Smooth muscle cell (in vitro differentiated cells): ENCODE data around the gene ADGRV1. TPM values are rescaled to one million over a fixed set of nuclear protein-coding genes. Genes with fewer than 3 reads are reported as not detected.

Experiments
- DNase-seq: peaks from one replicate; lab custom pipeline; 2025; ENCODE audit not compliant: unreplicated experiment; lab: John Stamatoyannopoulos, UW
- H2AFZ ChIP-seq: fragments of 200-600 bp; sonication (generic); 2 replicates; pipeline ENCODE4 v1.6.0; 2016; ENCODE audit warnings: antibody characterized with exemption, low read depth, mild to moderate bottlenecking
- H3F3A ChIP-seq: fragments of 200-600 bp; sonication (generic); 2 replicates; pipeline ENCODE4 v1.6.0; 2017; ENCODE audit warnings: antibody characterized with exemption, low read depth
- H3K27ac ChIP-seq: fragments of 200-600 bp; sonication (generic); 2 replicates; pipeline ENCODE4 v1.5.1; 2016; ENCODE audit warnings: low read depth, mild to moderate bottlenecking
- H3K27me3 ChIP-seq: fragments of 200-600 bp; sonication (generic); 2 replicates; pipeline ENCODE4 v1.6.1; 2016; ENCODE audit warnings: low read depth, mild to moderate bottlenecking
- H3K36me3 ChIP-seq: fragments of 200-600 bp; sonication (generic); 2 replicates; pipeline ENCODE4 v1.5.1; 2016; ENCODE audit warnings: low read depth
- H3K4me1 ChIP-seq: fragments of 200-600 bp; sonication (generic); 2 replicates; pipeline ENCODE4 v1.5.1; 2016; ENCODE audit warnings: low read depth
- H3K4me2 ChIP-seq: fragments of 200-600 bp; sonication (generic); 2 replicates; pipeline ENCODE4 v1.6.0; 2016; ENCODE audit warnings: mild to moderate bottlenecking
- H3K4me3 ChIP-seq: fragments of 200-600 bp; sonication (generic); 2 replicates; pipeline ENCODE4 v1.5.1; 2016; ENCODE audit warnings: mild to moderate bottlenecking
- H3K79me2 ChIP-seq: fragments of 200-600 bp; sonication (generic); 2 replicates; pipeline ENCODE4 v1.6.0; 2016; ENCODE audit warnings: low read depth, mild to moderate bottlenecking
- H3K9ac ChIP-seq: fragments of 200-600 bp; sonication (generic); 2 replicates; pipeline ENCODE4 v1.6.0; 2016; ENCODE audit warnings: low read depth
- H3K9me3 ChIP-seq: fragments of 200-600 bp; sonication (generic); replicated peaks from 2 replicates; pipeline ENCODE4 v1.5.1; 2016; ENCODE audit warnings: low read depth
- H4K20me1 ChIP-seq: fragments of 200-600 bp; sonication (generic); 2 replicates; pipeline ENCODE4 v1.6.0; 2016; ENCODE audit warnings: low read depth
- CTCF ChIP-seq: fragments of 200-600 bp; sonication (generic); IDR thresholded peaks from 2 replicates; pipeline ENCODE4 v1.5.1; 2017; ENCODE audit warnings: borderline replicate concordance, mild to moderate bottlenecking, antibody characterized with exemption; ENCODE audit not compliant: insufficient read depth, poor library complexity, severe bottlenecking
- WGBS: methylation state at CpG from one replicate; pipeline ENCODE4 v1.1.7; 2016; ENCODE audit warnings: low lambda C conversion rate; 5-methylcytosine and 5-hydroxymethylcytosine counted together
- polyA plus RNA-seq: library from polyadenylated mRNA; unstranded; fragments of >200 nt; fragmentation: Nextera tagmentation; extraction: Ambion mirVana; gene quantifications from 2 replicates; pipeline ENCODE4 v1.2.1, GENCODE V29; 2016
- total RNA-seq: library from RNA; depleted of rRNA; stranded (reverse); fragments of >200 nt; gene quantifications from 2 replicates; pipeline ENCODE4 v1.2.3, GENCODE V29; 2014

The ADGRV1 gene
- total and polyA plus RNA-seq, 2 experiments from 2014 or later = 16.8 to 17.7 TPM

- Histone ChIP-seq H3K4me1 (no peaks in the 10 kb centered on the region), H3K9ac (no peak overlapping the region), H4K20me1 (no peaks in the 10 kb centered on the region), H3K36me3 (no peaks in the 10 kb centered on the region), H3K9me3 (no peaks in the 10 kb centered on the region), H3K4me2 (no peak overlapping the region), H3K4me3 (no peak overlapping the region), H3F3A (no peaks in the 10 kb centered on the region), H3K27ac (no peak overlapping the region), H3K79me2 (no peaks in the 10 kb centered on the region), H3K27me3 (no peaks in the 10 kb centered on the region), H2AFZ (no peak overlapping the region)
- no peak for DNase-seq
- TF ChIP-seq CTCF = no peak
- 59% methylated on average over 5 of the region's 5 CpGs for WGBS
Measured at GRCh38 chr5:91110686-91111085, 552.1 kb downstream of the ADGRV1 start.

GRCh38 chr5:91111473-91112238, 553.1 kb downstream of the ADGRV1 start:
- WGBS = 93% methylated on average over 2 of the region's 2 CpGs
- Histone ChIP-seq H3K27me3 (no peaks in the 10 kb centered on the region), H3K4me2 (no peak overlapping the region), H3K4me3 (no peak overlapping the region), H3K9me3 (no peaks in the 10 kb centered on the region), H3K9ac (no peak overlapping the region), H3K36me3 (no peaks in the 10 kb centered on the region), H4K20me1 (no peaks in the 10 kb centered on the region), H3F3A (no peaks in the 10 kb centered on the region), H2AFZ (no peak overlapping the region), H3K27ac (no peak overlapping the region), H3K79me2 (no peaks in the 10 kb centered on the region), H3K4me1 (no peaks in the 10 kb centered on the region)
- TF ChIP-seq CTCF = no peak
- DNase-seq = no peak

GRCh38 chr5:91114658-91115057, 556.1 kb downstream of the ADGRV1 start:
- Histone ChIP-seq H3K36me3 (no peaks in the 10 kb centered on the region), H3K4me3 (no peak overlapping the region), H3K4me2 (no peak overlapping the region), H4K20me1 (no peaks in the 10 kb centered on the region), H3K4me1 (peaks cover 16% of the 10 kb centered on the region), H3K9ac (no peak overlapping the region), H3F3A (peaks cover 6% of the 10 kb centered on the region), H3K79me2 (no peaks in the 10 kb centered on the region), H3K27ac (peak overlapping the region; percentile 18), H3K27me3 (no peaks in the 10 kb centered on the region), H2AFZ (peak overlapping the region; percentile 28), H3K9me3 (no peaks in the 10 kb centered on the region)
- TF ChIP-seq CTCF = no peak
- 43% methylated on average over 2 of the region's 2 CpGs for WGBS
- DNase-seq = no peak

GRCh38 chr5:91118354-91118753, 559.8 kb downstream of the ADGRV1 start:
- Histone ChIP-seq H2AFZ (no peak overlapping the region), H4K20me1 (no peaks in the 10 kb centered on the region), H3F3A (peaks cover 26% of the 10 kb centered on the region), H3K9me3 (no peaks in the 10 kb centered on the region), H3K4me3 (no peak overlapping the region), H3K79me2 (no peaks in the 10 kb centered on the region), H3K9ac (no peak overlapping the region), H3K4me2 (no peak overlapping the region), H3K36me3 (no peaks in the 10 kb centered on the region), H3K4me1 (peaks cover 44% of the 10 kb centered on the region), H3K27ac (peak overlapping the region; percentile 23), H3K27me3 (no peaks in the 10 kb centered on the region)
- TF ChIP-seq CTCF = no peak
- DNase-seq = no peak
- WGBS = 66% methylated on average over 3 of the region's 3 CpGs
